Adrenal gland (tissue), 12 donors: ENCODE data around the gene NACC2. TPM values are rescaled to one million over a fixed set of nuclear protein-coding genes. Genes with fewer than 3 reads are reported as not detected.

Experiments used
- DNase-seq, 7 donors: peaks; one replicate each; pipeline ENCODE4 v3.0.0-alpha.2; 2019 to 2020
- H3K27ac ChIP-seq, 5 donors: fragments of 200-600 bp; sonication (generic) in 4 of 5; 1 replicate in 3 of 5; 2 replicates in 2 of 5; pipeline versions ENCODE4 v1.5.1 to v1.8.0; 2016 to 2020; ENCODE audit warnings: mild to moderate bottlenecking in 1 of 5
- H3K27me3 ChIP-seq: fragments of 200-600 bp; 2 replicates; pipeline ENCODE4 v1.8.0; 2021
- H3K36me3 ChIP-seq, 2 donors: fragments of 200-600 bp; replicated peaks in 1 of 2; 1 replicate in 1 of 2; 2 replicates in 1 of 2; pipeline versions ENCODE4 v1.5.1 to v1.8.0; 2018 to 2022
- H3K4me1 ChIP-seq, 2 donors: fragments of 200-600 bp; replicated peaks in 1 of 2; 1 replicate in 1 of 2; 2 replicates in 1 of 2; pipeline versions ENCODE4 v1.5.1 to v1.8.0; 2018 to 2021
- H3K4me3 ChIP-seq, 4 donors: fragments of 200-600 bp; sonication (generic) in 3 of 4; one replicate each; pipeline ENCODE4 v1.5.1; 2016 to 2018
- H3K9me3 ChIP-seq, 3 donors: fragments of 200-600 bp; sonication (generic) in 1 of 3; replicated peaks in 1 of 3; 1 replicate in 2 of 3; 2 replicates in 1 of 3; pipeline versions ENCODE4 v1.5.1 to v1.8.0; 2016 to 2021
- POLR2A ChIP-seq, 2 donors: fragments of 450-650 bp; IDR thresholded peaks; one replicate each; pipeline ENCODE4 v1.6.1; 2017; ENCODE audit warnings: antibody characterized with exemption in 2 of 2, mild to moderate bottlenecking in 2 of 2, moderate library complexity in 1 of 2
- WGBS, 4 donors: extraction: QIAGEN DNeasy Blood & Tissue Kit in 2 of 4; methylation state at CpG; one replicate each; pipeline versions ENCODE4 v1.1.5 to v1.1.7; 2013 to 2017; 5-methylcytosine and 5-hydroxymethylcytosine counted together
- intact Hi-C, 2 donors: fragments of 100-400 bp; cut with DNase I; formaldehyde crosslinking; loops; one replicate each; pipeline versions ENCODE4 v1.14.1 to v1.15.0; 2022 to 2023
- polyA plus RNA-seq, 3 donors: library from polyadenylated mRNA; stranded (reverse); fragments of 200-250 nt in 2 of 3; fragments of 350-450 nt in 1 of 3; fragmentation: Illumina TruSeq in 1 of 3; extraction: RNeasy Lipid Tissue Mini Kit (QIAGEN cat#74804) in 1 of 3; gene quantifications; one replicate each; pipeline ENCODE4 v1.2.3, GENCODE V29; 2013 to 2014
- total RNA-seq, 9 donors: library from RNA; depleted of rRNA in 4 of 9; stranded (reverse); fragments of >200 nt in 4 of 9; fragments of 120-200 nt in 1 of 9; fragmentation: NEBNext Ultra II Directional in 1 of 9; extraction: Animal tissue kit (Norgen Biotek cat#: 25700) in 1 of 9; gene quantifications; one replicate each; pipeline versions ENCODE4 v1.1.0 to v1.2.4, GENCODE V29; 2013 to 2023
- TF ChIP-seq, protein P1 (sequence below), 6 experiments: fragments of 450-650 bp in 4 of 6; fragments of 200-600 bp in 2 of 6; sonication (generic) in 1 of 6; IDR thresholded peaks; 1 replicate in 5 of 6; 2 replicates in 1 of 6; pipeline versions ENCODE4 v1.5.1 to v1.8.0; 2016 to 2021; ENCODE audit warnings: antibody characterized with exemption in 6 of 6, mild to moderate bottlenecking in 2 of 6, moderate library complexity in 1 of 6
- donor health status: healthy with polysubstance abuse.
- donor health status: Bipolar disorder and iron deficiency.
- donor health status: DM: yes; HTN: yes; CAD: no.
- donor health status: DM: no; HTN: no; CAD: no.
- donor health status: DM: no; HTN: no; CAD: no.
- donor health status: DM: yes; HTN: yes; CAD: no.

The NACC2 gene
- total and polyA plus RNA-seq, 12 donors = 3.3 to 61.0 (median 35.3) TPM

DNA sequence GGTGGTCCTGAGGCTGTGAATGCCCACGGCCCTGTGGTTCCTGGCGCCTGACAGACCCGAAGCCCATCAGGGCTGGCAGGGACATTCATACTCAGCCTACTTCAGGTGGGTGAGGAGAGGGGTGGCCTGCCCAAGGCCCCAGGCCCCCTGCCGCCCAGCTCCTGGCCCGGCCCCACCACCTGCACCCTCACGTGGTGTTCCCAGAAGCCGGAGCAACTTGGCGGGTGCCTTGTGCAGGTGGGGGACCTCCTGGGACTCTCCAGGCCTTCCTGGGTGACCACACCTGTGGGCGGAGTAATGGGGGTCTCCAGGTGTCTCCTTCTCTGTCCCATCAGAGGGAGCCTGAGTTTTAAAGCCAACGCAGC, 97.1 kb downstream of the NACC2 start:
- H3K27ac ChIP-seq = no peak overlapping the region
- no peak overlapping the region for H3K4me3 ChIP-seq
- intact Hi-C loops = no loop called here
- peaks cover 6 to 20% of the 10 kb centered on the region in 2 donors for H3K4me1 ChIP-seq
- TF ChIP-seq POLR2A (IDR thresholded peaks at IDR 0.05) = no peak
- TF ChIP-seq, protein P1, sequence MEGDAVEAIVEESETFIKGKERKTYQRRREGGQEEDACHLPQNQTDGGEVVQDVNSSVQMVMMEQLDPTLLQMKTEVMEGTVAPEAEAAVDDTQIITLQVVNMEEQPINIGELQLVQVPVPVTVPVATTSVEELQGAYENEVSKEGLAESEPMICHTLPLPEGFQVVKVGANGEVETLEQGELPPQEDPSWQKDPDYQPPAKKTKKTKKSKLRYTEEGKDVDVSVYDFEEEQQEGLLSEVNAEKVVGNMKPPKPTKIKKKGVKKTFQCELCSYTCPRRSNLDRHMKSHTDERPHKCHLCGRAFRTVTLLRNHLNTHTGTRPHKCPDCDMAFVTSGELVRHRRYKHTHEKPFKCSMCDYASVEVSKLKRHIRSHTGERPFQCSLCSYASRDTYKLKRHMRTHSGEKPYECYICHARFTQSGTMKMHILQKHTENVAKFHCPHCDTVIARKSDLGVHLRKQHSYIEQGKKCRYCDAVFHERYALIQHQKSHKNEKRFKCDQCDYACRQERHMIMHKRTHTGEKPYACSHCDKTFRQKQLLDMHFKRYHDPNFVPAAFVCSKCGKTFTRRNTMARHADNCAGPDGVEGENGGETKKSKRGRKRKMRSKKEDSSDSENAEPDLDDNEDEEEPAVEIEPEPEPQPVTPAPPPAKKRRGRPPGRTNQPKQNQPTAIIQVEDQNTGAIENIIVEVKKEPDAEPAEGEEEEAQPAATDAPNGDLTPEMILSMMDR (IDR thresholded peaks at IDR 0.05) = no peak
- no peaks in the 10 kb centered on the region for H3K27me3 ChIP-seq
- 76 to 89% (median 85%) methylated on average over 3 to 10 of the region's 10 CpGs for WGBS, 4 donors
- no peaks in the 10 kb centered on the region for H3K9me3 ChIP-seq
- no peaks in the 10 kb centered on the region for H3K36me3 ChIP-seq
- no peak for DNase-seq

DNA sequence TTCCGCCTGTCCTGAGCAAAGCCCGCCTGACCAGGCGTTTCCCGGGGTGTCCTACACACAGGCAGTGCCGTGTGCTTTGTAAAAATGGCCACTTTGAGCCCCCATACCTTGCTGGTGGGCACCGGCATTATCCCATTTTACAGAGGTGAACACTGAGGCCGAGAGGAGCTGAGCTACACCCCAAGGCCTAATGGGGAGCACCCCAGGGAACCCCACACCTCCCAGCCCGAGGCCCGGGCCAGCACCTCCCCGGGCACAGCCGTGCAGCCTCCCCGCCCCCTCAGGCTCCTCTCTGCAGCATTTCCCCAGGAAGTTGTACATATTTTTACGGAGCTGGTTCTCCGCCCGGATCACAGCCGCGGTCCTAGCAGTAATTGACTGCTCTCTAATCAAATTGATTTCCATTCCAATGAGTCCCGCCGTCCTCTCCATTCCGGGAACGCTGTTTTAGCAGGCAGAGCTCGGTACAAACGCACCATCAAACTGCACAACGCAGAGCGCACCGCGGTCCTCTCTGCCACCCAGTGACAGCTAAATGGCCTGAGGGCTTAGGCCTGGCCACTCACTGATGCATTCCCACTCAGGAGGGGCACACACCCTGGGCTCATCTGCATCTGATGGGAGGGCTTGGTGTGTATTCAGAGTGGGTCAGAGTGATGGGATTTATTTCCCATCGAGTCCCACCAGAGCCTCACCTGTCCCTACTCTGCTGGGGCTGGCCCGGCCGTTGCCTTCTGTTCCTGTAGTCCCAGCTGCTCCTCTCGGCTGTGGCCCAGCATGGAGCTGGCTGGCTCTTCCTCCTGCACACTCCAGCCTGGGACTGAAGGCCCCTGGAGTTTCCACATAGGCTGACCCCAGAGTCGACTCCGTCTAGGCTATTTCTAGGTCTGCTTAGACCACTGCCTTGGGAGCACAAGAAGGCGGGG, 97.7 kb downstream of the NACC2 start:
- no peaks in the 10 kb centered on the region for H3K27me3 ChIP-seq
- H3K27ac ChIP-seq = no peak overlapping the region
- DNase-seq = no peak
- no peaks in the 10 kb centered on the region for H3K9me3 ChIP-seq
- TF ChIP-seq POLR2A (IDR thresholded peaks at IDR 0.05) = no peak
- TF ChIP-seq, protein P1 (IDR thresholded peaks at IDR 0.05) = no peak
- WGBS, 4 donors = 76 to 80% (median 79%) methylated on average over 26 to 34 of the region's 34 CpGs
- intact Hi-C loops = no loop called here
- no peak overlapping the region for H3K4me3 ChIP-seq
- H3K36me3 ChIP-seq = no peaks in the 10 kb centered on the region
- peaks cover 13 to 21% of the 10 kb centered on the region in 2 donors for H3K4me1 ChIP-seq

DNA sequence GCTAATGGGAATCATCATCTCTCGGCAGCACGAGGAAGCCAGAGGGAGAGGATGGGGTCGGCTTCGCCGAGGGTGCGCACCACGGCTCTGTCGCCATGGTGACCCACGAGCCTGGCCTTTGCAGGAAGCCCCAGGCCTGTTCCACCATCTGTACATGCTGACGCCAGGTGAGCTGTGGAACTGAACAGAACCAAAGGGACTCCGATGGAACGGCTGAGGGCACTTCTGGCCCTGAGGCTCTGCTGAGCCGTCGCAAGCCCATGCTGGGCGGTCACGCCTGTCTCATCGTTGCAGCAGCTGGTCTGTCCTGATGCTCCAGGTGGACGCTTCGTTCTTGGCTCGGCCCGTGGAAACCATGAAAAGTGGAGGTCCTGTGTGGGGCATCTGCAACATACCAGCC, 99.3 kb downstream of the NACC2 start:
- H3K9me3 ChIP-seq = no peaks in the 10 kb centered on the region
- peaks cover 18 to 27% of the 10 kb centered on the region in 2 donors for H3K4me1 ChIP-seq
- H3K36me3 ChIP-seq = no peaks in the 10 kb centered on the region
- WGBS, 4 donors = 88 to 97% (median 95%) methylated on average over 8 to 21 of the region's 21 CpGs
- H3K4me3 ChIP-seq = no peak overlapping the region
- intact Hi-C loops = no loop called here
- no peak overlapping the region for H3K27ac ChIP-seq
- no peak for DNase-seq
- no peak for TF ChIP-seq POLR2A (IDR thresholded peaks at IDR 0.05)
- TF ChIP-seq, protein P1 (IDR thresholded peaks at IDR 0.05) = no peak
- H3K27me3 ChIP-seq = no peaks in the 10 kb centered on the region

DNA sequence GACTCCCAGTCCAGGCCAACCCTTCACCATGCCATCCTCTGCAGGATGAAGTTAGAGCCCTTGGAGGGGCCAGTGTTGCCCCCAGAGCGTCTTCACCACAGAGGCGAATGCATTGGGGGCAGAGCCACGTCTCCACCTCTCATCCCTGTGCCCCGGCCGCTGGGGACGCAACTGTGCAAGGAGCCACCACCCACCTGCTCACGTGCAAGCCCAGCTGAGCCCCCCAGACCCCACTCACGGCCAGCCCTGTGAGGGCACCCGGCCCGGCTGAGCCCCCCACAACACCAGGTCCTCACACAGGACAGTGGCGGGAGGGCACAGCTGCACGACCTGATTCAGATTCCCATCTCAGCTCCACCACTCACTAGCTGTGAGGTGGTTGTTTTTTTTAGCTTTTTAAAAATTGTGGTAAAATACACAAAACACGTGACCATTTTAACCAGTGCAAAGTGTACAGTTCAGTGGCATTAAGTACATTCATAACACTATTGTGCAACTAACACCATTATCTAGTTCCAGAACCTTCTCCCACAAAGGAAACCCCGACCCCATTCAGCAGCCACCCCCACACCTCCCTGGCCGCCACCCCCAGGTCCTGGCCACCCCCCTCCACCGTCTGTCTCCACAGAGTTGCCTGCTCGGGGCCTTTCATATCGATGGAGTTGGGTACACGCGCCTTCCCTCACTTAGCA, 100.4 kb downstream of the NACC2 start:
- H3K4me1 ChIP-seq = peaks cover 18 to 36% of the 10 kb centered on the region in 2 donors
- peak overlapping the region in 2 of 5 donors; percentile 90 to 91 for H3K27ac ChIP-seq
- no peaks in the 10 kb centered on the region for H3K36me3 ChIP-seq
- TF ChIP-seq POLR2A (IDR thresholded peaks at IDR 0.05) = no peak
- TF ChIP-seq, protein P1 (IDR thresholded peaks at IDR 0.05) = no peak
- intact Hi-C loops = no loop called here
- no peak for DNase-seq
- no peaks in the 10 kb centered on the region for H3K9me3 ChIP-seq
- 70 to 76% (median 73%) methylated on average over 12 to 20 of the region's 20 CpGs for WGBS, 4 donors
- no peak overlapping the region for H3K4me3 ChIP-seq
- no peaks in the 10 kb centered on the region for H3K27me3 ChIP-seq
